ENCODE results near the gene AKAP12. TPM values are rescaled to one million over a fixed set of nuclear protein-coding genes. Genes with fewer than 3 reads are reported as not detected.

The AKAP12 gene
- total RNA-seq, 1 experiment from 2014 or later: 109 TPM

DNA sequence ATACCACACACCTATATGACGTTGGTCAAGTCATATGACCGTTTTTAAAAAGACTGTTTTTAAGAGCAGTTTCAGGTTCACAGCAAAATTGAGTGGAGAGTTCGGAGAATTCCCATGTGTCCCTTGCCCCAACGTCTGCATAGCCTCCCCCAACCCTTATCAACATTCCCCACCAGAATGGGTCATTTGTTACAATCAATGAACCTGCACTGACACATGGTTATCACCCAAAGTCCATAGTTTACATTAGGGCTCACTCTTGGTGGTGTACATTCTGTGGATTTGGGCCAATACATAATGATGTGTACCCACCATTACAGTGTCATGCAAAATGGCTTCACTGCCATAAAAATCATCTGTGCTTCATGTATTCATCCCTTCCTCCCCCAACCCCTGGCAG is 99.6 kb downstream of the AKAP12 start:
- Histone ChIP-seq H3K9me2 (replicated peaks; ENCODE audit: low read length) (no peaks in the 10 kb centered on the region), H4K20me1 (ENCODE audit: low read length) (peaks cover 11% of the 10 kb centered on the region; the same call in 1 of the 2 replicates), H2AFZ (ENCODE audit: low read length) (no peak overlapping the region), H3K9ac (ENCODE audit: low read length) (no peak overlapping the region), H3K79me2 (ENCODE audit: low read length) (peaks cover 25% of the 10 kb centered on the region), H3K4me1 (ENCODE audit: insufficient read depth, low read length) (no peaks in the 10 kb centered on the region), H3K9me3 (ENCODE audit: low read length) (no peaks in the 10 kb centered on the region), H3K36me3 (ENCODE audit: low read depth, low read length) (peaks cover 31% of the 10 kb centered on the region), H3K4me3 (ENCODE audit: low read length) (no peak overlapping the region), H3K27ac (ENCODE audit: low read length) (no peak overlapping the region), H3K4me2 (ENCODE audit: low read length) (no peak overlapping the region), H3F3A (ENCODE audit: low read length, unreplicated experiment) (no peaks in the 10 kb centered on the region), H3K27me3 (ENCODE audit: low read length) (no peaks in the 10 kb centered on the region)
- intact Hi-C loops (cut with micrococcal nuclease): loop anchor here (10.0 kb wide), 1 partner anchor 925 kb away; no protein-coding TSS in a partner anchor
- CTCF ChIA-PET: no interaction called here
- no peak for ATAC-seq
- no TSS peak for BruUV-seq (replicated peaks)
- POLR2A ChIA-PET (ENCODE audit: unreplicated experiment): no interaction called here
- DNase-seq: no peak
- no peak for TF ChIP-seq EZH2phosphoT487 (IDR thresholded peaks at IDR 0.05; ENCODE audit: borderline replicate concordance, low read length)
- TF ChIP-seq EZH2 (IDR thresholded peaks at IDR 0.05; ENCODE audit: low read length, unreplicated experiment): no peak
- TF ChIP-seq, protein P1, sequence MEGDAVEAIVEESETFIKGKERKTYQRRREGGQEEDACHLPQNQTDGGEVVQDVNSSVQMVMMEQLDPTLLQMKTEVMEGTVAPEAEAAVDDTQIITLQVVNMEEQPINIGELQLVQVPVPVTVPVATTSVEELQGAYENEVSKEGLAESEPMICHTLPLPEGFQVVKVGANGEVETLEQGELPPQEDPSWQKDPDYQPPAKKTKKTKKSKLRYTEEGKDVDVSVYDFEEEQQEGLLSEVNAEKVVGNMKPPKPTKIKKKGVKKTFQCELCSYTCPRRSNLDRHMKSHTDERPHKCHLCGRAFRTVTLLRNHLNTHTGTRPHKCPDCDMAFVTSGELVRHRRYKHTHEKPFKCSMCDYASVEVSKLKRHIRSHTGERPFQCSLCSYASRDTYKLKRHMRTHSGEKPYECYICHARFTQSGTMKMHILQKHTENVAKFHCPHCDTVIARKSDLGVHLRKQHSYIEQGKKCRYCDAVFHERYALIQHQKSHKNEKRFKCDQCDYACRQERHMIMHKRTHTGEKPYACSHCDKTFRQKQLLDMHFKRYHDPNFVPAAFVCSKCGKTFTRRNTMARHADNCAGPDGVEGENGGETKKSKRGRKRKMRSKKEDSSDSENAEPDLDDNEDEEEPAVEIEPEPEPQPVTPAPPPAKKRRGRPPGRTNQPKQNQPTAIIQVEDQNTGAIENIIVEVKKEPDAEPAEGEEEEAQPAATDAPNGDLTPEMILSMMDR (conservative IDR thresholded peaks at IDR 0.05; ENCODE audit: low read depth, low read length): no peak

DNA sequence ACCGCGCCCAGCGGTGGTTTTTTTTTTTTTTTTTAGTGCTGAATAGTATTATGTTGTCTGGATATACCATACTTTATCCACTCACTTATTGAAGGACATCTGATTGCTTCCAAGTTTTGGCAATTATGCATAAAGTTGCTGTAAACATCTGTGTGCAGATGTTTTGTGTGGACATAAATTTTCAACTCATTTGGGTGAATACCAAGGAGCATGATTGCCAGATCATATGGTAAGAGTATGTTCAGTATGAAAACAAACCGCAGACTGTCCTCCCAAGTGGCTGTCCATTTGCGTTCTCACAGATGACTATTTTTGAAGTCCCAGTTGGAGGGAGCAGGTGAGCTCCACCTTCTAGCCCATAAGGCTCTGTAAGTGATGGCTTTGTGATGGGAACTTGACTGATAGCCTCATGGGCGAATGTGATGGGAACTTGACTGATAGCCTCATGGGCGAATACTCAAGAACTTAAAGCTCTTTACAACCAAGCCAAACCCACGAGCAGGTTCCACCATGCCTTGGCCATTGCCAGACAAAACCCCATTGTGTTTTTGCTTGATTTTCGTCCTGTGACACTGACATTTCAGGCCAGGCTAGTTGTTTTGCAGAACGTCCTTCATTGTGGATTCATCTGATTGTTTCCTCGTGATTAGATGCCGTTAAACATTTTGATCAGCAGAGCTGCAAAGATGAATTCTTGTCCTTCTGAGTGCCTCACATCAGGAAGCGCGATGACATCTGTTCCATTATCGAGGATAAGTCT is 100.6 kb downstream of the AKAP12 start:
- Histone ChIP-seq H3K27me3 (ENCODE audit: low read length) (no peaks in the 10 kb centered on the region), H3K79me2 (ENCODE audit: low read length) (peaks cover 25% of the 10 kb centered on the region), H3K9ac (ENCODE audit: low read length) (no peak overlapping the region), H3K27ac (ENCODE audit: low read length) (no peak overlapping the region), H3F3A (ENCODE audit: low read length, unreplicated experiment) (no peaks in the 10 kb centered on the region), H3K9me3 (ENCODE audit: low read length) (no peaks in the 10 kb centered on the region), H3K9me2 (replicated peaks; ENCODE audit: low read length) (no peaks in the 10 kb centered on the region), H3K4me1 (ENCODE audit: insufficient read depth, low read length) (no peaks in the 10 kb centered on the region), H3K4me2 (ENCODE audit: low read length) (no peak overlapping the region), H3K4me3 (ENCODE audit: low read length) (no peak overlapping the region), H2AFZ (ENCODE audit: low read length) (no peak overlapping the region), H4K20me1 (ENCODE audit: low read length) (peaks cover 11% of the 10 kb centered on the region; the same call in 1 of the 2 replicates), H3K36me3 (ENCODE audit: low read depth, low read length) (peaks cover 30% of the 10 kb centered on the region)
- TF ChIP-seq EZH2phosphoT487 (IDR thresholded peaks at IDR 0.05; ENCODE audit: borderline replicate concordance, low read length): no peak
- no peak for TF ChIP-seq EZH2 (IDR thresholded peaks at IDR 0.05; ENCODE audit: low read length, unreplicated experiment)
- TF ChIP-seq, protein P1 (conservative IDR thresholded peaks at IDR 0.05; ENCODE audit: low read depth, low read length): no peak
- no peak for ATAC-seq
- CTCF ChIA-PET: no interaction called here
- DNase-seq: no peak
- BruUV-seq (replicated peaks): no TSS peak
- intact Hi-C loops (cut with micrococcal nuclease): no loop called here
- POLR2A ChIA-PET (ENCODE audit: unreplicated experiment): no interaction called here

All from PC-3 (cell line).